GM19238 (cell line): Measurements from ENCODE around the gene CEP44.
"Not testable (repeated sequence)": the region's sequence is repeated elsewhere in the genome, so short reads cannot be mapped to it uniquely, and the experiment has no call there.

Experiments
- DNase-seq: peaks from one replicate; pipeline ENCODE4 v3.0.0; 2011; ENCODE audit warnings: low spot score; ENCODE audit not compliant: insufficient read length

Gene CEP44

GRCh38 chr4:174320494-174321199 is 36.9 kb downstream of the CEP44 start:
- DNase-seq, result no peak

DNA sequence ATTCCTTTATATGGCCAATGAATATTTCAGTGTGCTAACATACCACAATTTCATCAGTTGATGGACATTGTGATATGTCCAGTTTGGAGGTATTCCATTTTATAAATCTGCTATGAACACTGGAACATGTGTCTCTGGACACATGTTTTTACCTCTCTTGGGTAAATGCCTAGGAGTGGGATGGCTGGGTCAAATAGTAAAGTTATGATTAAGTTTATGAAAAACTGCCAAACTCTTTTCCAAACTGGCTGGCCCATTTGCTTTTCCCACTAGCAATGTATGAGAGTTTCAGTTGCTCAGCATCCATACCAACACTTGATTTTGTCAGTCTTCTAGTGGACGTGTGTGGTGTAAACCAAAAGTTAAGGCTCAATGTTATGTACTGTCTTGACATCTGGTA is 40.5 kb downstream of the CEP44 start:
- DNase-seq, result no peak

GRCh38 chr4:174324725-174325124 is 41.0 kb downstream of the CEP44 start:
- no peak for DNase-seq

DNA sequence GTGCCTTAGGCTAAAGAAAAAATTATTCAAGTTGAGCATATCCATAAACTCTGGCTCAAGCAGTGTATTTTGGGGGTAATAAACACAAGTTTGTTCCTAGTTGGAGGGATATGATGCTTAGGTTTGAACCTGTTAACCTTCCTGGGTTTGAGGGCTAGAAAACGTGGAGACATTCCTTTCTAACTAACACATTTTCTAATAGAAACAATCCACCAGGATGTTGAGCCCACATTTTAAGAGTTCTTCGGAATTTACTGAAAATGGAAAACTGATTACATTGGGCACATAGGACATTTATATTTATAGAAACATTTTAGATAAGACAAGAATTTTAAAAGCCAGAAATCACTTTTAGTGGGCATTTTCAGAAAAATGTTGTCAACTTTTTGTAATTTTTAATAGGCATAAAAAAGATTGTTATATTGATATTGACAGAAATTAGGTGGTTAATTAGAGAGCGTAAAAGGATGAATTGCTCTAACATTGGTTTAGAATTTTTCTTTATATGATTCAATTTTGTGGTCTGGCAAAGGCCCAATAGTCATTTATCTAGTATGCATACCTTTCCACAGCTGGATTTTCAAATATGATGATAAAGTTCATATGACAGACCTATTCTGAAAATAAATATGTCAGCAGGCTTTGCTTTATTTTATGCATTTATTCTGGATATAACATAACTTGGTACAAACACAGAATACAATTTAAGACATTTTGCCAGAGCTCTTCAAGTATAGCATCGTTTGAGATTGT is 49.2 kb downstream of the CEP44 start:
- no peak for DNase-seq

DNA sequence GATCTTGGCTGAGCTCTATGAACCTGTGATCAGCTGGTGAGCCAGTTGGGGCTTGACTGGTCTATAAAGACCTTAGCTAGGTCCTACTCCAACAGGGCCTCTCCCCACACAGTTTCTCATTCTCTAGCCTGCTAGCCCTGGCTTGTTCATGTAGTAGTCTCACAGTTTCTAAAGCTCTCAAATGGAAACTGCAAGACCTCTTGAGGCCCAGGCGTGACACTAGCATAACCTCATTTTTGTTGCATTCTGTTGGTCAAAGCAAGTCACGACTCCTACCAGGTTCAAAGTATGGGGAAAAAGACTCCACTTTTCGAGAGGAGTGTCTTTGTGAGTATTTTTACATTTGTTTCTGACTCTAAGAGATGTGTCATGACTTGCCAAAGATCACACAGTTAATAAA is 50.9 kb downstream of the CEP44 start:
- DNase-seq, result no peak

- no peak for DNase-seq
These were observed 57.0 kb downstream of the CEP44 start for GRCh38 chr4:174340714-174341113.

DNA sequence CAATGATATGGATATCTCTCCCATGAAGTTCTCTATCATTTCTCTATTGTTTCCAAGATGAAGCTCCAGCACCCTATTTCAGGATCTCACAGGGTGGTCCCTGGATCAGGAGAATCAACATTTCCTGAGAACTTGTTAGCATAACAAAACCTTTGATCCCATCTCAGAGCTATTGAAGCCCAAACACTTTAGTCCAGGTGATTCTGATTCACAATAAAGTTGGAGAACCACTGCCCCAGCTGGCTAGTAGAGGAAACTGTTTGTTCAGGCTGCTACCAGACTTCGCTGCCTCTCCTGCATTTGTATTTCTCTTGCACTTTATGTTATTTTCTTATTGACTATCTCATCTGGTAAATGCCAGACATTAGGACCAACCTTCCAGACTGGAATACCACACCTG is 65.4 kb downstream of the CEP44 start:
- DNase-seq, result no peak

GRCh38 chr4:174352061-174352819 is 68.5 kb downstream of the CEP44 start:
- no peak for DNase-seq

- DNase-seq, result no peak
These were observed 73.6 kb downstream of the CEP44 start for GRCh38 chr4:174357321-174357720.

GRCh38 chr4:174358410-174358809 is 74.7 kb downstream of the CEP44 start:
- DNase-seq, result no peak

DNA sequence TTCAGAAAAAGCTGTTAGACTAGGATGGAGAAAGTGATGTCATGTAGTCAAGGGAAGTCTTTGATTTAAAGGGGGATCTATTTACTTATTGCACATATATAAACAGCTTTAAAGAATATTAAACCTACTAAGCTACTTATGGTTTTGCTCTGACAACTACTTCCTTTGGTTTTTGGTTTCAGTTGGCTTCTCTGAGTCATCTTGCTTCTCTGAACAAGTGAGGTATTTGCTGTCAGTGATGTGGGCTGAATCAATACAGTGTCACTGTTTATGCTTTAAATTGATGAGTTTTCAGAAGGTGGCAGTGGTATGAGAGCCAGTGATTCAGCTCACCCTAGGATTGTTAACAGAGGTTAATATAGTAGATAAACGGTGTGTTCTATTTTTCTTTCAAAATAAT is 75.1 kb downstream of the CEP44 start:
- no peak for DNase-seq

DNA sequence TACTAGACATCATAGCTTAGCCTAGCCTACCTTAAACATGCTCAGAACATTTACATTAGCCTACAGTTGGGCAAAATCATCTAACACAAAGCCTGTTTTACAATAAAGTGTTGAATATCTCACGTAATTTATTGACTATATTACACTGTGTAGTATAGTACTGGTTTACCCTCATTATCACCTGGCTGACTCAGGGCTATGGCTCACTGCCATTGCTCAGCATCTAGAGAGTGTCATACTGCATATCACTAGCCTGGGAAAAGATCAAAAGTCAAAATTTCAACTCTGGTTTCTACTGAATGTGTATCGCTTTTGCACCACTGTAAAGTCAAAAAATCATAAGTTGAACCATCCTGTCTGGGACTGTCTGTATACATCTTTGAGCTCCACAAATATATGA is 78.6 kb downstream of the CEP44 start:
- no peak for DNase-seq

DNA sequence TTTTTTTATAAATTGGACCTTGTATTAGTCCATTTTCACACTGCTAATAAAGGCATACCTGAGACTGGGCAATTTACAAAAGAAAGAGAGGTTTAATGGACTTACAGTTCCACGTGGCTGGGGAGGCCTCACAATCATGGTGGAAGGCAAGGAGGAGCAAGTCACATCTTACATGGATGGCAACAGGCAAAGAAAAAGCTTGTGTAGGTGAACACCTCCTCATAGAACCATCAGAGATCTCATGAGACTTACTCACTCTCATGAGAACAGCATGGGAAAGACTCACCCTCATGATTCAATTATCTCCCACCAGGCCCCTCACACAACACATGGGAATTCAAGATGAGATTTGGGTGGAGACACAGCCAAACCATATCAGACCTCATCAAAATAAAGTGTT is 80.1 kb downstream of the CEP44 start:
- not testable (repeated sequence) for DNase-seq

- DNase-seq, result no peak
These were observed 81.4 kb downstream of the CEP44 start for GRCh38 chr4:174365018-174365587.

- no peak for DNase-seq
These were observed 86.3 kb downstream of the CEP44 start for GRCh38 chr4:174369985-174370384.

DNA sequence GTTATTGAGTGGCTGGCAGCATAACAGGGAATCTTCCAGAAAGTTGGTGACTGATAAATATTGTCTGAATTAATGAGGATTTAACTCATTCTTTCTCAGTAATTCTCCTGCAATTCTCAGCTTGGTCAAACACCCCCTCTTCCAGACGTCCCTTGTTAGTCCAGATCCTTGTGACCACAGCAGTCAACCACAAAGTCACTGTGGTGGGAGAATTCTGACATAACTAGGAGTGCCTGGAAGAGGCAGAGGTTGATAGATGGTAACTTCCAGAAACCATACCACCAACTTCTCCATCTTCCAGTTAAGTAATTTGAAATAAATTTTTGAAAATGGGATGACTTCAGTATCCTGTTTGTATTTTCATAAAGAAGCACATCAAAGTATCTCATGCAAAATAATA is 90.1 kb downstream of the CEP44 start:
- DNase-seq, result no peak

GRCh38 chr4:174375422-174375821 is 91.7 kb downstream of the CEP44 start:
- DNase-seq, result no peak

- no peak for DNase-seq
These were observed 93.9 kb downstream of the CEP44 start for GRCh38 chr4:174377613-174378012.

- DNase-seq, result no peak
These were observed 95.2 kb downstream of the CEP44 start for GRCh38 chr4:174378951-174379350.

DNA sequence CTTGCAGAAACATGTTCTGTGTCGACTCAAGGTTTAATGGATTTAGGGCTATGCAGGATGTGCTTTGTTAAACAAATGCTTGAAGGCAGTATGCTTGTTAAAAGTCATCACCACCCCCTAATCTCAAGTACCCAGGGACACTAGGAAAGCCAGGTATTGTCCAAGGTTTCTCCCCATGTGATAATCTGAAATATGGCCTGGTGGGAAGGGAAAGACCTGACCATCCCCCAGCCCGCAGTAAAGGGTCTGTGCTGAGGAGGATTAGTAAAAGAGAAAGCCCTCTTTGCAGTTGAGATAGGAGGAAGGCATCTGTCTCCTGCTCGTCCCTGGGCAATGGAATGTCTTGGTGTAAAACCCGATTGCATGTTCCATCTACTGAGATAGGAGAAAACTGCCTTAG is 96.5 kb downstream of the CEP44 start:
- DNase-seq, result not testable (repeated sequence)

- DNase-seq, result no peak
These were observed 97.2 kb downstream of the CEP44 start for GRCh38 chr4:174380699-174381439.
